ENCODE data around the gene SORCS1. TPM values are rescaled to one million over a fixed set of nuclear protein-coding genes. Genes with fewer than 3 reads are reported as not detected.

SORCS1 gene
- polyA plus RNA-seq, 1 experiment, result 0.02 TPM

- Histone ChIP-seq H3K9me3 (ENCODE audit: control insufficient read depth, insufficient read depth, low read length) (peaks cover 3% of the 10 kb centered on the region; the same call in 1 of the 2 replicates), H3K4me3 (ENCODE audit: low read depth, low read length) (no peak overlapping the region), H3K27me3 (ENCODE audit: control insufficient read depth, insufficient read depth, low read length) (no peaks in the 10 kb centered on the region), H3K27ac (ENCODE audit: low read depth, low read length) (no peak overlapping the region)
- TF ChIP-seq CTCF (IDR thresholded peaks at IDR 0.05; ENCODE audit: low read depth, low read length), result no peak
- ChIA-PET CTCF (no interaction called here), POLR2A (no interaction called here)
- no peak for DNase-seq (ENCODE audit: low read depth, low spot score)
Measured at GRCh38 chr10:106734220-106734619, 430.3 kb downstream of the SORCS1 start.

- ChIA-PET POLR2A (no interaction called here), CTCF (no interaction called here)
- H3K9me3 ChIP-seq (ENCODE audit: control insufficient read depth, insufficient read depth, low read length), result no peaks in the 10 kb centered on the region; the same call in 1 of the 2 replicates
- no peak overlapping the region for H3K4me3 ChIP-seq (ENCODE audit: low read depth, low read length)
- no peaks in the 10 kb centered on the region for H3K27me3 ChIP-seq (ENCODE audit: control insufficient read depth, insufficient read depth, low read length)
- H3K27ac ChIP-seq (ENCODE audit: low read depth, low read length), result no peak overlapping the region
- no peak for DNase-seq (ENCODE audit: low read depth, low spot score)
- TF ChIP-seq CTCF (IDR thresholded peaks at IDR 0.05; ENCODE audit: low read depth, low read length), result no peak
Measured at GRCh38 chr10:106728232-106728631, 436.3 kb downstream of the SORCS1 start.

DNA sequence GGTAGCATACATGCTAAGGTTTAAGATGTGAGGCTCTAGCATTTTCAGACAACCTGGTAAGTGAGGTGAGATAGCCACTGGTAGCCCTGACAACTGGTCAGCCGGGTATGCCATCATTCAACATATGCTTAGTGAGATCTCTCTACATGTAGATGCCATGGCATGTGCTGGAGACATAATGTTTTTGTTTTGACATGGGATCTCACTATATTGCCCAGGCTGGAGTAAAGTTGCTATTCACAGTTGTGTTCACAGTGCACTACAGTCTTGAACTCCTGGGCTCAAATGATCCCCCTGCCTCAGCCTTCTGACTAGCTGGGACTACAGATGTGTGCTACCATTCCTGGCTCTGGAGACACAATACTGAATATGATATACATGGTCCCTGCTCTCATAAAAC, 437.3 kb downstream of the SORCS1 start:
- ChIA-PET POLR2A (no interaction called here), CTCF (no interaction called here)
- Histone ChIP-seq H3K27ac (ENCODE audit: low read depth, low read length) (no peak overlapping the region), H3K9me3 (ENCODE audit: control insufficient read depth, insufficient read depth, low read length) (no peaks in the 10 kb centered on the region; the same call in 1 of the 2 replicates), H3K27me3 (ENCODE audit: control insufficient read depth, insufficient read depth, low read length) (no peaks in the 10 kb centered on the region), H3K4me3 (ENCODE audit: low read depth, low read length) (no peak overlapping the region)
- DNase-seq (ENCODE audit: low read depth, low spot score), result no peak
- no peak for TF ChIP-seq CTCF (IDR thresholded peaks at IDR 0.05; ENCODE audit: low read depth, low read length)

GRCh38 chr10:106722524-106722923, 442.0 kb downstream of the SORCS1 start:
- CTCF ChIA-PET, result no interaction called here
- DNase-seq (ENCODE audit: low read depth, low spot score), result no peak
- POLR2A ChIA-PET, result no interaction called here
- Histone ChIP-seq H3K27me3 (ENCODE audit: control insufficient read depth, insufficient read depth, low read length) (no peaks in the 10 kb centered on the region), H3K4me3 (ENCODE audit: low read depth, low read length) (no peak overlapping the region), H3K9me3 (ENCODE audit: control insufficient read depth, insufficient read depth, low read length) (no peaks in the 10 kb centered on the region; the same call in none of the 2 replicates), H3K27ac (ENCODE audit: low read depth, low read length) (no peak overlapping the region)
- TF ChIP-seq CTCF (IDR thresholded peaks at IDR 0.05; ENCODE audit: low read depth, low read length), result no peak

GRCh38 chr10:106720683-106721082, 443.8 kb downstream of the SORCS1 start:
- TF ChIP-seq CTCF (IDR thresholded peaks at IDR 0.05; ENCODE audit: low read depth, low read length), result no peak
- Histone ChIP-seq H3K9me3 (ENCODE audit: control insufficient read depth, insufficient read depth, low read length) (no peaks in the 10 kb centered on the region; the same call in 1 of the 2 replicates), H3K4me3 (ENCODE audit: low read depth, low read length) (no peak overlapping the region), H3K27me3 (ENCODE audit: control insufficient read depth, insufficient read depth, low read length) (no peaks in the 10 kb centered on the region), H3K27ac (ENCODE audit: low read depth, low read length) (no peak overlapping the region)
- POLR2A ChIA-PET, result no interaction called here
- DNase-seq (ENCODE audit: low read depth, low spot score), result no peak
- CTCF ChIA-PET, result no interaction called here

Measured in AG04450 (cell line).